ENCODE results near the gene FSCN2.

DNA sequence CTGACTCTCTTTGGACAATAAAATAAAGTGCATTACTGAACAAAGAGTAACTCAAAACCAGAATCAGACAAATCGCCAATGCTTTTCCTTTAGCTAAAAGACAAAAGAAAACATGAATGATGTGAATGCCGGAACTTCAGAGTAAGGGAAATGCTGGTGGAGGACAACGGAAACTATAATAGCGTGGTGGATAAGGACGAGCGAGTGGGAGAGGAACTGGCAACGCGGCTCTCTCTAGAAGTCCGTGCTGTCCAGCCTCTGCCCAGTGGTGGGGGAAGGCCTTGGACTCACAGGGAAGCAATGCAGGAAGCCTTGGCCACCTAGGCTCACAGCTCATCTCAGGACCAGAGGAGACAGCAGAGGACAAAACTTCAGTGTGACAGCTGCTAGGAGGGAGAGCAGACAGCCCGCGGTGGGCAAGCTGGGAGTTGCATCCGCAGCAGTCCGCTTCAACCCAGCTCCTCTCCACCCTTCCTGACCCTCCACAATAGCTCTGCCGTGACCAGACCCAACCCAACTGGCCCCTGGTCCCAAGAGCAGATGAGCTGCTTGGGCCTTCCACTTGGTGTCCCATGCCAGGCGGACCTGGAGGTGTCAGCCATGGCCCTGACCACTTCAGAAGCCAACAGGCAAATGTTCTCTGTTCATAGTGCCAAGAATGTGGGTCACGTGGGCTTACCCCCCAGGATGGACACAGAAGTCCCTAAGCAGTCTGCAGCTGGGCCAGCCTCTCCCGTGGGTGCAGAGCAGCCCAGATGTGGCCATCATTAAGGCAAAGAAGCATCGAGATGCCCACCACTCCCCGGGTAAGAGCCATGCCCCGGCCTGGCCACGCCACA, 29.3 kb downstream of the FSCN2 start:
- TF ChIP-seq MYC (IDR thresholded peaks at IDR 0.05; ENCODE audit: insufficient read depth, insufficient read length, insufficient replicate concordance, low read length, severe bottlenecking) (no peak), TAF1 (IDR thresholded peaks at IDR 0.05; ENCODE audit: borderline replicate concordance, low read depth, low read length) (no peak), CHD1 (IDR thresholded peaks at IDR 0.05; ENCODE audit: low read depth, low read length) (no peak), JUND (IDR thresholded peaks at IDR 0.05; ENCODE audit: low read depth, low read length) (no peak), EZH2 (IDR thresholded peaks at IDR 0.05; ENCODE audit: borderline replicate concordance, control insufficient read depth, low read depth, low read length) (no peak), USF2 (IDR thresholded peaks at IDR 0.05; ENCODE audit: borderline replicate concordance, low read depth, low read length) (no peak)
- TF ChIP-seq, protein P1, sequence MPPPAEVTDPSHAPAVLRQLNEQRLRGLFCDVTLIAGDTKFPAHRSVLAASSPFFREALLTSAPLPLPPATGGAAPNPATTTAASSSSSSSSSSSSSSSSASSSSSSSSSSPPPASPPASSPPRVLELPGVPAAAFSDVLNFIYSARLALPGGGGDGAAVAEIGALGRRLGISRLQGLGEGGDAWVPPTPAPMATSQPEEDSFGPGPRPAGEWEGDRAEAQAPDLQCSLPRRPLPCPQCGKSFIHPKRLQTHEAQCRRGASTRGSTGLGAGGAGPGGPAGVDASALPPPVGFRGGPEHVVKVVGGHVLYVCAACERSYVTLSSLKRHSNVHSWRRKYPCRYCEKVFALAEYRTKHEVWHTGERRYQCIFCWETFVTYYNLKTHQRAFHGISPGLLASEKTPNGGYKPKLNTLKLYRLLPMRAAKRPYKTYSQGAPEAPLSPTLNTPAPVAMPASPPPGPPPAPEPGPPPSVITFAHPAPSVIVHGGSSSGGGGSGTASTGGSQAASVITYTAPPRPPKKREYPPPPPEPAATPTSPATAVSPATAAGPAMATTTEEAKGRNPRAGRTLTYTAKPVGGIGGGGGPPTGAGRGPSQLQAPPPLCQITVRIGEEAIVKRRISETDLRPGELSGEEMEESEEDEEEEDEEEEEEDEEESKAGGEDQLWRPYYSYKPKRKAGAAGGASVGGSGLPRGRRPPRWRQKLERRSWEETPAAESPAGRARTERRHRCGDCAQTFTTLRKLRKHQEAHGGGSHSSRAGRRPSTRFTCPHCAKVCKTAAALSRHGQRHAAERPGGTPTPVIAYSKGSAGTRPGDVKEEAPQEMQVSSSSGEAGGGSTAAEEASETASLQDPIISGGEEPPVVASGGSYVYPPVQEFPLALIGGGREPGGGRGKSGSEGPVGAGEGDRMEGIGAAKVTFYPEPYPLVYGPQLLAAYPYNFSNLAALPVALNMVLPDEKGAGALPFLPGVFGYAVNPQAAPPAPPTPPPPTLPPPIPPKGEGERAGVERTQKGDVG (CRISPR knock-in tag; IDR thresholded peaks at IDR 0.05): no peak

All from GM12878 (cell line).